ENCODE data around the gene TMEM212.

DNA sequence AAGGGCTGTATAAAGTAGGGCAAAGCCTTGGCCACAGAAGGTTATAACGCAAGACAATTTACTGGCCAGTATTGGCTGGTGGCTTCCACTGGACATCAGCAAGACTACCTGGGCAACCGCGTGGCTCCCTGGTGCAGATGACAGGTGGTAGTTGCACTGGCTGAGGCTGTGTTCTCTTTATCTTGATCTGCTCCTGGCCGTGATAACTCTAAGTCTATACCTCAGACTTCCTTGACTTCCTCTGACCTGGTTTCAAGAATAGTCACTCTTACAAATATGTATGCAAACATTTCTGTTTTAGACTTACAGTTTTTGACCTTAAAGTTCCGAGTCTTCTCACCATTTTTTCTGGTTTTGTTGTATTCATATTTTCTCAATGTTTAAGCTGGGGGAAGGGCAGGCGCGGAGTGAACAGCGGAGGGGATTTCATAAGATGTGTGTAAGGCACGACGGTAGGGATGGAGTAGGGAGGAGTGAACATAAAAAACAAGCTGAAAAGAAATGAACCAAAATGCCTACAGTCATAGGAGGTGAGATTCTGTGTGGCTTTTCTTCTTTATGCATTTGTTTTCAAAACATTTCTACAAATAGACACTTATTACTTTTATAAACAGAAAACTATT, 15.2 kb upstream of the TMEM212 start:
- TF ChIP-seq, protein P1, sequence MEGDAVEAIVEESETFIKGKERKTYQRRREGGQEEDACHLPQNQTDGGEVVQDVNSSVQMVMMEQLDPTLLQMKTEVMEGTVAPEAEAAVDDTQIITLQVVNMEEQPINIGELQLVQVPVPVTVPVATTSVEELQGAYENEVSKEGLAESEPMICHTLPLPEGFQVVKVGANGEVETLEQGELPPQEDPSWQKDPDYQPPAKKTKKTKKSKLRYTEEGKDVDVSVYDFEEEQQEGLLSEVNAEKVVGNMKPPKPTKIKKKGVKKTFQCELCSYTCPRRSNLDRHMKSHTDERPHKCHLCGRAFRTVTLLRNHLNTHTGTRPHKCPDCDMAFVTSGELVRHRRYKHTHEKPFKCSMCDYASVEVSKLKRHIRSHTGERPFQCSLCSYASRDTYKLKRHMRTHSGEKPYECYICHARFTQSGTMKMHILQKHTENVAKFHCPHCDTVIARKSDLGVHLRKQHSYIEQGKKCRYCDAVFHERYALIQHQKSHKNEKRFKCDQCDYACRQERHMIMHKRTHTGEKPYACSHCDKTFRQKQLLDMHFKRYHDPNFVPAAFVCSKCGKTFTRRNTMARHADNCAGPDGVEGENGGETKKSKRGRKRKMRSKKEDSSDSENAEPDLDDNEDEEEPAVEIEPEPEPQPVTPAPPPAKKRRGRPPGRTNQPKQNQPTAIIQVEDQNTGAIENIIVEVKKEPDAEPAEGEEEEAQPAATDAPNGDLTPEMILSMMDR (IDR thresholded peaks at IDR 0.05): no peak
- TF ChIP-seq POLR2A (IDR thresholded peaks at IDR 0.05) (no peak), EP300 (IDR thresholded peaks at IDR 0.05) (no peak), POLR2AphosphoS5 (IDR thresholded peaks at IDR 0.05) (no peak)

Measured in stomach (tissue), 4 donors.